Mucosa of stomach (tissue), 1 donor: ENCODE results near the gene EP400.

Source experiments
- H3K27me3 ChIP-seq: one replicate; pipeline ENCODE4 v1.7.0; 2013; ENCODE audit warnings: mild to moderate bottlenecking, low read length; ENCODE audit not compliant: control insufficient read depth, insufficient read depth
- H3K36me3 ChIP-seq: one replicate; pipeline ENCODE4 v1.7.0; 2013; ENCODE audit warnings: low read length; ENCODE audit not compliant: control insufficient read depth, insufficient read depth
- H3K4me1 ChIP-seq: one replicate; pipeline ENCODE4 v1.7.0; 2013; ENCODE audit warnings: mild to moderate bottlenecking, low read length; ENCODE audit not compliant: control insufficient read depth, insufficient read depth
- H3K4me3 ChIP-seq: one replicate; pipeline ENCODE4 v1.7.0; 2013; ENCODE audit warnings: low read length
- H3K9ac ChIP-seq: one replicate; pipeline ENCODE4 v1.7.0; 2013; ENCODE audit warnings: mild to moderate bottlenecking, low read length, moderate library complexity
- H3K9me3 ChIP-seq: one replicate; pipeline ENCODE4 v1.7.0; 2013; ENCODE audit warnings: mild to moderate bottlenecking, low read length, moderate library complexity; ENCODE audit not compliant: control insufficient read depth
- donor health status: Pancreatic carcinoma.

EP400 gene, protein sequence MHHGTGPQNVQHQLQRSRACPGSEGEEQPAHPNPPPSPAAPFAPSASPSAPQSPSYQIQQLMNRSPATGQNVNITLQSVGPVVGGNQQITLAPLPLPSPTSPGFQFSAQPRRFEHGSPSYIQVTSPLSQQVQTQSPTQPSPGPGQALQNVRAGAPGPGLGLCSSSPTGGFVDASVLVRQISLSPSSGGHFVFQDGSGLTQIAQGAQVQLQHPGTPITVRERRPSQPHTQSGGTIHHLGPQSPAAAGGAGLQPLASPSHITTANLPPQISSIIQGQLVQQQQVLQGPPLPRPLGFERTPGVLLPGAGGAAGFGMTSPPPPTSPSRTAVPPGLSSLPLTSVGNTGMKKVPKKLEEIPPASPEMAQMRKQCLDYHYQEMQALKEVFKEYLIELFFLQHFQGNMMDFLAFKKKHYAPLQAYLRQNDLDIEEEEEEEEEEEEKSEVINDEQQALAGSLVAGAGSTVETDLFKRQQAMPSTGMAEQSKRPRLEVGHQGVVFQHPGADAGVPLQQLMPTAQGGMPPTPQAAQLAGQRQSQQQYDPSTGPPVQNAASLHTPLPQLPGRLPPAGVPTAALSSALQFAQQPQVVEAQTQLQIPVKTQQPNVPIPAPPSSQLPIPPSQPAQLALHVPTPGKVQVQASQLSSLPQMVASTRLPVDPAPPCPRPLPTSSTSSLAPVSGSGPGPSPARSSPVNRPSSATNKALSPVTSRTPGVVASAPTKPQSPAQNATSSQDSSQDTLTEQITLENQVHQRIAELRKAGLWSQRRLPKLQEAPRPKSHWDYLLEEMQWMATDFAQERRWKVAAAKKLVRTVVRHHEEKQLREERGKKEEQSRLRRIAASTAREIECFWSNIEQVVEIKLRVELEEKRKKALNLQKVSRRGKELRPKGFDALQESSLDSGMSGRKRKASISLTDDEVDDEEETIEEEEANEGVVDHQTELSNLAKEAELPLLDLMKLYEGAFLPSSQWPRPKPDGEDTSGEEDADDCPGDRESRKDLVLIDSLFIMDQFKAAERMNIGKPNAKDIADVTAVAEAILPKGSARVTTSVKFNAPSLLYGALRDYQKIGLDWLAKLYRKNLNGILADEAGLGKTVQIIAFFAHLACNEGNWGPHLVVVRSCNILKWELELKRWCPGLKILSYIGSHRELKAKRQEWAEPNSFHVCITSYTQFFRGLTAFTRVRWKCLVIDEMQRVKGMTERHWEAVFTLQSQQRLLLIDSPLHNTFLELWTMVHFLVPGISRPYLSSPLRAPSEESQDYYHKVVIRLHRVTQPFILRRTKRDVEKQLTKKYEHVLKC (N-terminal part only)

GRCh38 chr12:131949431-131950181 lies at the start of gene EP400:
EP400 (plus strand) TSS chr12:131949942; CDS start chr12:131960620, 10,678 bp downstream.
- peak within 1 kb of the TSS; percentile 87 for H3K9ac ChIP-seq
- peak within 1 kb of the TSS; percentile 80 for H3K4me3 ChIP-seq
- H3K36me3 ChIP-seq: no peaks in the 10 kb centered on the region
- H3K27me3 ChIP-seq: no peaks in the 10 kb centered on the region
- H3K4me1 ChIP-seq: peaks cover 9% of the 10 kb centered on the region
- H3K9me3 ChIP-seq: no peaks in the 10 kb centered on the region

DNA sequence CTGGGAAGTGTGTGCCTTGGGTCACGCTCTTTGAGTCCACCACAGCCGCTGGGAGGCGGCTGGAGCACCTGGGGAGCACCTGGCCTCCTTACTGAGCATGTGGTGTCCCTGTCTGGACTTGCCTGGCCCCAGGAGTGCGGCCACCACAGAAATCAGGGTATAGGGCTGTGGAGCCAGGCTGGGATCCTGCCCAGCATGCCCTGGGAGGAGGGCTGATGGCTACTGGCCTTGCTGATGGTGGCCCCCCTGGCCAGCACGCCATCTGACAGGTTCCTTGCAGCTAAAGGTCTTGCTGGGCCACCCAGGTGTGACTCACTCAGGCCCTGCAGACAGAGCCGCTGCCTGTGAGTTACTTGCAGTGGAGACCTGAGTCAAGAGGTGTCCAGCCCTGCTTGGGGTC lies 49.3 kb upstream of the EP400 start:
- no peaks in the 10 kb centered on the region for H3K27me3 ChIP-seq
- no peak overlapping the region for H3K4me3 ChIP-seq
- H3K36me3 ChIP-seq: no peaks in the 10 kb centered on the region
- H3K4me1 ChIP-seq: peaks cover 34% of the 10 kb centered on the region
- H3K9me3 ChIP-seq: no peaks in the 10 kb centered on the region
- H3K9ac ChIP-seq: no peak overlapping the region

DNA sequence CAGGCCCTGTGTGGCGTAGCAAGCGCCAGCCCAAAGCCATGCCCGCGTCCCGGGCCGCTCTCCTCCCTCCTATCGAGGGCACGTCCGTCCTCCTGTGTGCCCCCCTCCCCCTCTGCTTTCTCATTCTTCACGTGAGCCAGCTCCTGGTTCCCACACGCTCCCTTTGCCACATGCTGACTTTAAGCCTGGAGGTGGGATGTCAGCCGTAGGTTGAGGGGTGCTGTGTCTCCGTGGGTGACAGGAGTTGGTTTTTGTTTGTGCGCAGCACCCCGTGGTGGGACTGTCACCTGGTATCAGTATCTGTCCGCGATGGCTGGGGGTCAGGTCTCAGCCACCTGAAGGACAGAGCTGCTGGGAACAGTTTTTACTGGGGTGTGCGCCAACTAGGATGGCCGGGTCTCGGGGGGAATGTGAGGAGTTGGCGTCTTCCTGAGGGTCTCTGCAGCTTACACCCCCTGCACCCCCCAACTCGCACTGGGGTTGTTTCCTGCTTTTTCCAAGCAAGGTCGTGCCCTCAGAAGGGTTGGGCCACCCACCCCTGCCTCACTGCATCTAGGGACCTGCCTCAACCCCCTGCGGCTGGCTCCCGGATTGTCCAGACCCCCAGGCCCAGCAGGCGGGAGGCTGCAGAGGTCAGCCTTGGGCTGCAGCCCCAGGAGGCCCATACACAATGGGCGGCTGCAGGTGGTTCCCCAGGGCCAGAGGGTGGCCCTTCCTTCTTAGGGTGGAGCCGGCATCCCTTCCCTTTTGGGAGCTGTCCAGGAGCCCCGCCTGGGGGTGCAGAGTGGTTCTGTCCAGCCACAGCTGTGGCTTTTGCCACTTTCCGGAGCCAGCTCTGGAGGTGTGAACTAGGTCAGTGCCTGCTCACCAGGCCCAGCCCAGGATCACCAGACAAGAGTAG lies 48.1 kb upstream of the EP400 start:
- Histone ChIP-seq H3K4me3 (no peak overlapping the region), H3K9ac (no peak overlapping the region), H3K36me3 (no peaks in the 10 kb centered on the region), H3K9me3 (no peaks in the 10 kb centered on the region), H3K4me1 (peaks cover 25% of the 10 kb centered on the region), H3K27me3 (no peaks in the 10 kb centered on the region)

DNA sequence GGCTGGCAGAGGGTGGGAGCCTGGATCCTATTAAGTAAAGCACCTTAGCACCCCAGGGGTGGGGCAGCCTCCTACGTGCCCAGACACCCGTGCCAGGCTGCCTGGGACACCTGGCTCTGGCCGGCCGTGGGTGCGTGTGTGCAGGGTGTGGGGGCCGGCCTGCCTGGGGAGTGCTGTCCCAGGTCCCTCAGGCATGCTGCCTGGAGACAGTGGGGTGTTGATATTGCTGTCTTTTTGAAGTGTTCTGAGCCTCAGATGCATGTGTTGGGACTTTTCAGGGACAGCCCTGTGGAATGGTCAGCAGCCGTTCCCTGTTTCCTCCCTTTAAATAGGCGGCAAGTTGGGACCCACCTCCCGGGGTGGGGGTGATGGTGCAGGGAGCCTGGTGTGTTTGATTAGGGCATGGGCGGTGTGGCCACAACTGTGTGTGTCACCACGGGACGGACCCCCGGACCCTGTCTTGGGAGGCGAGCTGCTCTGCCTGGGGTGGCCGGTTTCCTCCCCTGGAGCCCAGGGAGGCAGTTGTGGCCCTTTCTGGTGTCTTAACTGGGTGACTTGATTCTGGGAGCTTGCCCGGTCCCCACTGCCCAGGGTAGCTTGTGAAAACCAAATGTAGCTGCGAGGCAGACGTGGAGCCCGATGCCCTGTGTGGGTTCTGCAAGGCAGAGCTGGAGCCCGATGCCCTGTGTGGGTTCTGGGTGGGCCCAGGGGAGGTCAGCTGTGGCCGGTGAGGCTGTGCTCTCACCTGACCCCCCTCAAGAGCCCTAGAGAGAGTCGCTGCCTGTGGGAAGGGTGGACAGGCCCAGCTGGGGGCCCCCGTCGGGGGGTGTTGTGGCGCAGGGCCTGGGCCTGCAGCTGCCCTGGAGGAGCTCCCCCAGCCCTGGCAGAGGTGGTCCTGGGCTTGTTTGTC lies 47.2 kb upstream of the EP400 start:
- Histone ChIP-seq H3K9ac (no peak overlapping the region), H3K27me3 (no peaks in the 10 kb centered on the region), H3K9me3 (no peaks in the 10 kb centered on the region), H3K4me3 (no peak overlapping the region), H3K4me1 (peaks cover 18% of the 10 kb centered on the region), H3K36me3 (no peaks in the 10 kb centered on the region)

- peaks cover 18% of the 10 kb centered on the region for H3K4me1 ChIP-seq
- H3K9me3 ChIP-seq: no peaks in the 10 kb centered on the region
- no peak overlapping the region for H3K9ac ChIP-seq
- H3K36me3 ChIP-seq: no peaks in the 10 kb centered on the region
- no peak overlapping the region for H3K4me3 ChIP-seq
- H3K27me3 ChIP-seq: no peaks in the 10 kb centered on the region
Measured at GRCh38 chr12:131903270-131904255, 46.2 kb upstream of the EP400 start.

DNA sequence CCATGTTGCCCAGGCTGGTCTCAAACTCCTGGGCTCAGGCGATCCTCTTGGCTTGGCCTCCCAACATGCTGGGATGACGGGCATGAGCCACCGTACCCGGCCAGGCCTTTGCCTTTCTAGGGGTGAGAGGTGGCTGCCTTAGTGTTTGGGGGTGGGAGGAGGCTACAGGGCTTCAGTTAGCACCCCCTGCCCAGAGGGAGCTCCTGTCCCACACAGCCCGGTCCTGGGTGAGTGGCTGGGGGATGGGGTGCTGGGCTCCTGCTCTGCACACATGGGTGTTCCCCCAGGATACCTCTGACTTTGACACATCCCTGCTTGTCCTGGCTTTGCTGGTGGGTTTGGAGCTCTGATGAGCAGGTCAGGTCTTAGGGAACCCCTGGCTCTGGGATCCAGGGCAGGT lies 45.4 kb upstream of the EP400 start:
- Histone ChIP-seq H3K36me3 (no peaks in the 10 kb centered on the region), H3K9ac (no peak overlapping the region)

GRCh38 chr12:131905081-131905629 lies 44.6 kb upstream of the EP400 start:
- H3K27me3 ChIP-seq: no peaks in the 10 kb centered on the region
- H3K9me3 ChIP-seq: no peaks in the 10 kb centered on the region
- H3K4me3 ChIP-seq: no peak overlapping the region
- H3K36me3 ChIP-seq: no peaks in the 10 kb centered on the region
- no peak overlapping the region for H3K9ac ChIP-seq
- peaks cover 18% of the 10 kb centered on the region for H3K4me1 ChIP-seq

More for the DNA sequence above, 45.4 kb upstream of the EP400 start:
- Histone ChIP-seq H3K9me3 (no peaks in the 10 kb centered on the region), H3K27me3 (no peaks in the 10 kb centered on the region), H3K4me1 (peaks cover 18% of the 10 kb centered on the region), H3K4me3 (no peak overlapping the region)

DNA sequence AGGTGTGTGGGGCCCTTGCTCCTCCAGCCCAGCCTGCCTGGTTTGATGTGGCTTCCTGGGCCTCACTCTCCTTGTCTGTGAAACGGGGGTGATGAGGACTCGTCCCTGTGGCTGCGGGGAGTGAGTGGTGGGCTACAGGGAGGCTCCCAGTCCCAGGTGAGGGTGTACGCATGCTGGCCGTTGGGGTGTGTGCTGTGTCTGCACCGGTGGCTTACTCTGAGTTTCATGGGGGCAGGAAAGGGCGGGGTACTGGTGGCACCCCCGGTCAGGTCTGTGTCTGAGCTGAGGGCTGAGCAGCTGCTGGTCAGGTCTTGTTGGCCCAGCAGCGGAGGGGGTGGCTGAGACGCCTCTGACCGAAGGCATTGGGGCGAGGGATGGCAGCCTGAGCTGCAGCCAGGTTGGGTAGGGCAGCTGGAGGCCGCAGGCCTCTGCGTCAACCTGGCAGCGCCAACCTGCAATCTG lies 44.1 kb upstream of the EP400 start:
- Histone ChIP-seq H3K4me3 (no peak overlapping the region), H3K4me1 (peaks cover 18% of the 10 kb centered on the region), H3K27me3 (no peaks in the 10 kb centered on the region), H3K9me3 (no peaks in the 10 kb centered on the region), H3K36me3 (no peaks in the 10 kb centered on the region), H3K9ac (no peak overlapping the region)
